GM21737 (cell line): Measurements from ENCODE around the gene PITX1.

ENCODE experiments used
- ATAC-seq: cut with Tn5 transposase; IDR thresholded peaks from one replicate; pipeline ENCODE4 v1.9.1; 2021; ENCODE audit warnings: mild to moderate bottlenecking, moderate library complexity; ENCODE audit not compliant: unreplicated experiment

Gene PITX1

GRCh38 chr5:135042595-135042994, 8.6 kb upstream of the PITX1 start:
- no peak for ATAC-seq

GRCh38 chr5:135041726-135042125, 7.7 kb upstream of the PITX1 start:
- ATAC-seq = no peak

- no peak for ATAC-seq
Measured at GRCh38 chr5:135041145-135041587, 7.1 kb upstream of the PITX1 start.

- ATAC-seq = no peak
Measured at GRCh38 chr5:135040333-135041144, 6.5 kb upstream of the PITX1 start.

GRCh38 chr5:135040034-135040332, 6.0 kb upstream of the PITX1 start:
- ATAC-seq = no peak

- ATAC-seq = no peak
Measured at GRCh38 chr5:135039271-135040033, 5.4 kb upstream of the PITX1 start.

GRCh38 chr5:135038813-135039270, 4.8 kb upstream of the PITX1 start:
- no peak for ATAC-seq

GRCh38 chr5:135038205-135038812, 4.3 kb upstream of the PITX1 start:
- no peak for ATAC-seq

GRCh38 chr5:135037519-135038204, 3.6 kb upstream of the PITX1 start:
- ATAC-seq = no peak

GRCh38 chr5:135036405-135036804, 2.4 kb upstream of the PITX1 start:
- no peak for ATAC-seq

- no peak for ATAC-seq
Measured at GRCh38 chr5:135035678-135036030, 1.6 kb upstream of the PITX1 start.

GRCh38 chr5:135034963-135035677, 1.1 kb upstream of the PITX1 start:
- ATAC-seq = no peak

- ATAC-seq = no peak
Measured at GRCh38 chr5:135034236-135034962, 371 bp upstream of the PITX1 start.

GRCh38 chr5:135032999-135033861, 798 bp downstream of the PITX1 start:
- ATAC-seq = no peak

- ATAC-seq = no peak
Measured at GRCh38 chr5:135032695-135032998, 1.4 kb downstream of the PITX1 start.

GRCh38 chr5:135031813-135032694, 2.0 kb downstream of the PITX1 start:
- ATAC-seq = no peak

GRCh38 chr5:135030956-135031812, 2.8 kb downstream of the PITX1 start:
- no peak for ATAC-seq
